Endothelial cell of umbilical vein (primary cell): ENCODE measurements around the gene LRP5. TPM values are rescaled to one million over a fixed set of nuclear protein-coding genes. Genes with fewer than 3 reads are reported as not detected.

Experiments used
- BruUV-seq: library from RNA; stranded (reverse); fragments of 400-500 nt; replicated peaks from 2 replicates; lab custom pipeline; 2021; lab: Mats Ljungman, UMichigan
- CTCF ChIA-PET: fragments of 300-600, 350-600 bp; sonication (Branson Sonifier 250); formaldehyde crosslinking; loops from one replicate; lab custom pipeline; 2021; ENCODE audit warnings: antibody characterized with exemption, inconsistent platforms; lab: Charles Lee
- POLR2A ChIA-PET: fragments of 300-600, 350-600 bp; sonication (Branson Sonifier 250); formaldehyde crosslinking; loops from one replicate; lab custom pipeline; 2021; ENCODE audit warnings: antibody characterized with exemption, inconsistent platforms; lab: Charles Lee
- DNase-seq: peaks from one replicate; pipeline ENCODE4 v3.0.0-alpha.2; 2011; ENCODE audit warnings: low read depth, low spot score
- FAIRE-seq: peaks from 2 replicates; lab custom pipeline; 2011; peaks lifted over from hg19 to GRCh38; lab: Jason Lieb, UNC
- H2AFZ ChIP-seq: 2 replicates; pipeline ENCODE4 v1.6.0; 2012; ENCODE audit warnings: low read depth, low read length, control low read depth, inconsistent platforms
- H3K27ac ChIP-seq: 2 replicates; pipeline ENCODE4 v1.5.1; 2011; ENCODE audit warnings: low read depth, mild to moderate bottlenecking, control low read depth, low read length, moderate library complexity; ENCODE audit not compliant: insufficient read depth
- H3K27me3 ChIP-seq, 2 experiments: 2 replicates each; pipeline versions ENCODE4 v1.6.0 to v1.6.1; 2011; ENCODE audit warnings: low read length in 2 of 2, mixed read lengths in 1 of 2; ENCODE audit not compliant: control insufficient read depth in 2 of 2, insufficient read depth in 2 of 2
- H3K36me3 ChIP-seq, 2 experiments: 2 replicates in 1 of 2; 3 replicates in 1 of 2; pipeline ENCODE4 v1.5.1; 2011; ENCODE audit warnings: low read length in 2 of 2, mild to moderate bottlenecking in 1 of 2, moderate library complexity in 1 of 2; ENCODE audit not compliant: control insufficient read depth in 2 of 2, insufficient read depth in 2 of 2; ENCODE audit errors: extremely low read depth in 1 of 2
- H3K4me1 ChIP-seq: 3 replicates; pipeline ENCODE4 v1.5.1; 2011; ENCODE audit warnings: mild to moderate bottlenecking, low read length; ENCODE audit not compliant: control insufficient read depth, insufficient read depth; ENCODE audit errors: extremely low read depth
- H3K4me2 ChIP-seq: 2 replicates; pipeline ENCODE4 v1.6.1; 2011; ENCODE audit warnings: low read length, control low read depth, mixed read lengths; ENCODE audit not compliant: insufficient read depth
- H3K4me3 ChIP-seq, 3 experiments: fragments of 200-600 bp in 1 of 3; sonication (generic), shearing (Covaris generic) in 1 of 3; replicated peaks in 1 of 3; 2 replicates each; pipeline ENCODE4 v1.5.1; 2011 to 2016; ENCODE audit warnings: control low read depth in 3 of 3, low read length in 3 of 3, mild to moderate bottlenecking in 2 of 3, inconsistent platforms in 1 of 3, low read depth in 1 of 3, moderate library complexity in 1 of 3; ENCODE audit not compliant: insufficient read depth in 1 of 3
- H3K79me2 ChIP-seq: 2 replicates; pipeline ENCODE4 v1.6.0; 2012; ENCODE audit warnings: low read length, inconsistent platforms; ENCODE audit not compliant: control insufficient read depth, insufficient read depth
- H3K9ac ChIP-seq: replicated peaks from 2 replicates; pipeline ENCODE3; 2011; ENCODE audit warnings: low read length, control low read depth; ENCODE audit not compliant: insufficient read depth; ENCODE audit errors: extremely low read depth
- H3K9me1 ChIP-seq: replicated peaks from 3 replicates; pipeline ENCODE4 v1.6.0; 2011; ENCODE audit warnings: mild to moderate bottlenecking, low read length; ENCODE audit not compliant: control insufficient read depth, insufficient read depth; ENCODE audit errors: extremely low read depth
- H3K9me3 ChIP-seq: replicated peaks from 2 replicates; pipeline ENCODE4 v1.5.1; 2012; ENCODE audit warnings: low read length, inconsistent platforms; ENCODE audit not compliant: control insufficient read depth, insufficient read depth
- H4K20me1 ChIP-seq: replicated peaks from 2 replicates; pipeline ENCODE3; 2011; ENCODE audit warnings: mild to moderate bottlenecking, low read length; ENCODE audit not compliant: control insufficient read depth, insufficient read depth; ENCODE audit errors: extremely low read depth
- CTCF ChIP-seq, 2 donors: IDR thresholded peaks; 1 replicate in 1 of 2; 2 replicates in 1 of 2; pipeline ENCODE4 v1.5.1; 2011; ENCODE audit warnings: low read length in 2 of 2, mild to moderate bottlenecking in 2 of 2, moderate library complexity in 2 of 2, control low read depth in 1 of 2, inconsistent platforms in 1 of 2, low read depth in 1 of 2; ENCODE audit not compliant: insufficient read depth in 1 of 2; ENCODE audit errors: extremely low read depth in 1 of 2
- EZH2 ChIP-seq: IDR thresholded peaks from 2 replicates; pipeline ENCODE4 v1.6.1; 2012; ENCODE audit warnings: borderline replicate concordance, low read depth, mild to moderate bottlenecking, moderate library complexity, low read length, inconsistent platforms; ENCODE audit not compliant: severe bottlenecking
- FOS ChIP-seq: IDR thresholded peaks from 2 replicates; pipeline ENCODE4 v1.6.1; 2011; ENCODE audit warnings: mild to moderate bottlenecking, low read length, moderate library complexity, borderline replicate concordance; ENCODE audit not compliant: insufficient read depth
- GATA2 ChIP-seq: IDR thresholded peaks from 2 replicates; pipeline ENCODE4 v1.7.0; 2011; ENCODE audit warnings: low read depth, mild to moderate bottlenecking, moderate library complexity, mixed read lengths, low read length; ENCODE audit not compliant: insufficient read length, insufficient read depth
- JUN ChIP-seq: IDR thresholded peaks from 2 replicates; pipeline ENCODE4 v1.6.1; 2011; ENCODE audit warnings: borderline replicate concordance, low read depth; ENCODE audit not compliant: insufficient read length, insufficient read depth
- MAX ChIP-seq: IDR thresholded peaks from 2 replicates; pipeline ENCODE4 v1.6.1; 2011; ENCODE audit not compliant: insufficient read depth, insufficient read length
- MYC ChIP-seq: IDR thresholded peaks from one replicate; pipeline ENCODE4 v1.6.1; 2011; ENCODE audit warnings: mild to moderate bottlenecking, low read depth, low read length
- POLR2A ChIP-seq: IDR thresholded peaks from 2 replicates; pipeline ENCODE4 v1.6.1; 2012; ENCODE audit warnings: low read depth, mild to moderate bottlenecking, control low read depth, low read length
- POLR2AphosphoS5 ChIP-seq: IDR thresholded peaks from 2 replicates; pipeline ENCODE4 v1.6.1; 2012; ENCODE audit warnings: low read depth, mild to moderate bottlenecking, control low read depth, low read length, moderate library complexity; ENCODE audit not compliant: insufficient read depth
- dilution Hi-C: fragments of 300-500 bp; cut with MboI; formaldehyde crosslinking; loops from one replicate; pipeline ENCODE4 v1.15.0; 2019; ENCODE audit warnings: low sequenced_read_pairs; ENCODE audit not compliant: extremely low pct_ligation_motif_present
- intact Hi-C: fragments of 100-400 bp; cut with micrococcal nuclease; formaldehyde crosslinking; loops from one replicate; pipeline ENCODE4 v1.10.0; 2022
- polyA plus RNA-seq, 4 experiments: library from polyadenylated mRNA; depleted of rRNA in 3 of 4; stranded (reverse) in 3 of 4; unstranded in 1 of 4; fragments of >200 nt; gene quantifications; 2 replicates each; pipeline versions ENCODE4 v1.2.1 to v1.2.3, GENCODE V29; 2011 to 2012; ENCODE audit warnings: missing spikeins in 1 of 4
- total RNA-seq: library from RNA; stranded (reverse); gene quantifications from 2 replicates; pipeline ENCODE4 v1.2.3, GENCODE V29; 2021

Gene LRP5
- total and polyA plus RNA-seq, 2 donors (not counting 3 experiments of a cell fraction or from before 2014, with no cell fraction given), result 35.1 to 51.8 TPM

GRCh38 chr11:68461575-68461917 is 149.2 kb downstream of the LRP5 start:
- H3K4me2 ChIP-seq, result peak overlapping the region; percentile 66
- no peak overlapping the region for H3K27ac ChIP-seq
- peak overlapping the region; percentile 93 for H3K9ac ChIP-seq
- H3K4me1 ChIP-seq, result peaks cover 20% of the 10 kb centered on the region
- DNase-seq (no peak), FAIRE-seq (peak; percentile 72)
- POLR2A ChIA-PET, result interaction anchor here (0.5 kb wide), 1 partner anchor 24 kb away, joined by 11 read pairs; no protein-coding TSS in a partner anchor
- peaks cover 17% of the 10 kb centered on the region for H4K20me1 ChIP-seq
- no peak overlapping the region for H2AFZ ChIP-seq
- intact Hi-C loops, result loop anchor here (2.0 to 5.0 kb wide), 4 partner anchors 41 to 121 kb away; no protein-coding TSS in a partner anchor
- TF ChIP-seq MAX (no peak), EZH2 (no peak), JUN (no peak), FOS (no peak), POLR2AphosphoS5 (no peak), MYC (no peak), POLR2A (no peak), GATA2 (no peak), CTCF (IDR thresholded peaks at IDR 0.05; ENCODE audit: extremely low read depth in 1 of 2, insufficient read depth in 1 of 2, low read depth in 1 of 2, low read length in 2 of 2) (no peak)
- peaks cover 59% of the 10 kb centered on the region for H3K79me2 ChIP-seq
- H3K27me3 ChIP-seq, result no peaks in the 10 kb centered on the region
- no peaks in the 10 kb centered on the region for H3K36me3 ChIP-seq
- dilution Hi-C loops, result no loop called here
- no peaks in the 10 kb centered on the region for H3K9me1 ChIP-seq
- peak overlapping the region; percentile 66 to 83 (median 69) for H3K4me3 ChIP-seq
- no peaks in the 10 kb centered on the region for H3K9me3 ChIP-seq
- BruUV-seq, result no TSS peak
- CTCF ChIA-PET, result interaction anchor here (1.1 to 1.5 kb wide), 2 partner anchors 64 to 123 kb away, joined by 4 to 6 read pairs; no protein-coding TSS in a partner anchor
